Renal cortical epithelial cell (primary cell): ENCODE measurements around the gene DCAF15. TPM values are rescaled to one million over a fixed set of nuclear protein-coding genes. Genes with fewer than 3 reads are reported as not detected.
"Not testable (repeated sequence)": the region's sequence is repeated elsewhere in the genome, so short reads cannot be mapped to it uniquely, and the experiment has no call there.

Experiments used
- DNase-seq: peaks from one replicate; pipeline ENCODE4 v3.0.0-alpha.2; 2011; ENCODE audit warnings: low read depth
- total RNA-seq: library from RNA; depleted of rRNA; stranded (reverse); fragments of >200 nt; gene quantifications from 2 replicates; pipeline ENCODE4 v1.2.3, GENCODE V29; 2014

The DCAF15 gene
- total RNA-seq, 1 donor from 2014 or later: 15.0 TPM

DNA sequence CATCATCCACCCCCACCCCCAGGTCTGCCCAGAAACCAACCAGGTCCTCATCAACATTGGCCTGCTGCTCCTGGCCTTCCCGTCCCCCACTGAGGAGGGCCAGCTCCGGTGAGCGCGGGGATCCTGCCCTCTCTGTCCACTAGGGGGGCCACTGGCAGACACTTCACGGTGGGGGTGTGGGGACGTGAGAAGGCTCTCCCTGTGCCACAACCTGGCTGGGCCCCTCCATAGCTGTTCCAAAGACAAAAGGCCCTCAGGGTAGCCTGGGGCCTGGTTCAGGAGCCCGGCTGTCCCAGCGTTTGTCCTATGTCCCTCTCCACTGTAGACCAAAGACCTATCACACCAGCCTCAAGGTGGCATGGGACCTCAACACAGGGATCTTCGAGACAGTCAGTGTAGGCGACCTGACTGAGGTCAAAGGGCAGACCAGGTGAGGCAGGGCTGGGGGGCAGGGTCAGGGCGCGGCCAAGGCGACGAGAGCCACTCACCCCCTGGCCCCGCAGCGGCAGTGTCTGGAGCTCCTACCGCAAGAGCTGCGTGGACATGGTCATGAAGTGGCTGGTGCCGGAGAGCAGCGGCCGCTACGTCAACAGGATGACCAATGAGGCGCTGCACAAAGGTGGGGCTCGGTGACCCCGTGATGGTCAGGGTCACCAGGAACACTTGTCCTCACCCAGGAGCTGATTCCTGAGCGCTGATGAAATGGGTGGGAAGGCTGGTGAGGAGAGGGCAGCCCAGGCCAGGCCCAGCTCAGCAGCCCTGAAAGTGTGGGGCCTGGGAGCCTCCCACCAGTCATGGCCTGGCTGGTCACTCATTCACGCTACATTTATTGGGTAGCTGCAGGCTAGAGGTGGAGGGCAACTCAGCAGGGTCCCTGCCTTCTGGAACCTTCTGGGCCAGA, 7.9 kb downstream of the DCAF15 start:
- DNase-seq: no peak

DNA sequence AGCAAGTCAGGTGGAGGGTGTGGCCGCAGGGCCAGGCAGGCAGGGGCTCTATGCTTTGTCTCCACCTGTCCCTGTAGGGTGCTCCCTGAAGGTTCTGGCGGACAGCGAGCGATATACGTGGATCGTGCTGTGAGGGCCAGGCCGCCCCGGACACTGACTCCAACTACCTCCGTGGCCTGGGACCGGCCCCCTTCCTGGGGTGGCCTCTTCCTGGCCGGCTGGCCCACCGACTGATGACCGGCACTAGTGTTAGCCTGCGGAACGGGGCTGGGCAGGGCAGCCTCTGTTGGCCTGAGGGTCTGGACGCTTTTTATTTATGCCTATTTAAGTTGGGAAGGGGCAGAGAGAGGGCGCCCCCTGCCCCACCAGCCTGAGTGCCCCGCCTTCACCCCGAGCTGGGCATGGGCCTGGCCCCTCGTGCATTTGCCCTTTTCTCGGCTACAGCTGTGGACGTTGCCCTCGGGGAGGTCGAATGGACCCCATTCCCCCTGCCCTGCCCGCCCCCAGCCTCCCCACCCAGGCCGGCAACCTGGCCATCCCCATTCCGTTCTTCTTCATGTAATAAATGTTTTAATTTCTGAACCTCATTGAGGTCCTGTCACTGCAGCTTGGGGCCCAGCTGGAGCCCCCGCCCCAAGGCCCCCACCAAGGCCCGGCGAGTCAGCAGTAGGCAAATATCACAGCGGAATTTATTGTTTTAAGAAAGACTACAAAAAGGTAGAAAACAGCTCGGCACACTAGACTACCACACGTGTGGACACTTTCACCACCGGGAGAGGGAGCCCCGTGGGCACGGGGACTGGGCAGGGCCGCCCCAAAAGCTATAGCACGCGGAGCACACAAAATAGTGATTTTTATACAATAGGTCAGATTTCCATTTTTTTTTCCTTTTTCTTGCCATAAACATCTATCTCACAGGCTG, 8.8 kb downstream of the DCAF15 start:
- no peak for DNase-seq

DNA sequence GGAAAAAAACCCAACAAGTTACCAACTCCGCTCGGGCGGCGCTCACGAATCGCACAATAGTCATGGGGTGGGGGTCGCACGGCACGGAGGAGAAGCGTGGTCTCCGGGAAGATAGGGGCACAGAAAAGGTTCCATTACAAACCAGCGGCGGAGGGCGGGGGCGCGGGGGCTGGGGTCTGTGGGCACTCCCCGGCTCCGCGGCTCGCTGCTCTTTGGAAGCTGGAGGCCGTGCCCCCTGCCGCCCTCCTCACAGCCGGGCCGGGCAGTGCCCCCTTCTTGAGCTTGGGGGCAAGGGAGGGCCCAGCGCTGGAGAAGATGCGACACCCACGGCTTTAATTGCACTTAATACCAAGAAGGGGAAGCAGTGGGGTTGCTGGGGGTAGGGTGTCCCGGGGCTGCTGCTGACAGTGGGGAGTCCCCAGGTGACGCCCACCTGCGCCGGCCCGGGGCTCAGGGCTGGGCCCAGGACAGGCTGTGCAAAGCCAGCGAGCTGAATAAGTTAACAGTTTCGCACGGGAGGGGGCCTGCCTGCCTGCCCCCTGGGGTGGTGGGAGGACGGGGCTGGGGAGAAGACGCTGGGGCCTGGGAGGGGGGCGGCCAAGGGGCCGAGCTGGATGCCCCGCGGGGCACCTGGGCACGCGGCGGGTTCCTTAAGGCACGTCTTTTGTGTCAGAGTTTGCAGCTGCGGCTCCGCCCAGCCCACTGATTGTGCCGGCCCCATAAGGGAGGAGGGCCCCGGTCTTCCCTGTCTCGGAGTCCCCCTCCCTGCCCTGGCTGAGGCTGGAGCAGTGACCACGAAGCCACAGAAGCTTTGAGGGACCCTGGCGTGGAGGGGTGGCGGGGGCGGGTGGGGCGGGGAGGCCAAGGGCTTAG, 9.8 kb downstream of the DCAF15 start:
- DNase-seq: no peak

DNA sequence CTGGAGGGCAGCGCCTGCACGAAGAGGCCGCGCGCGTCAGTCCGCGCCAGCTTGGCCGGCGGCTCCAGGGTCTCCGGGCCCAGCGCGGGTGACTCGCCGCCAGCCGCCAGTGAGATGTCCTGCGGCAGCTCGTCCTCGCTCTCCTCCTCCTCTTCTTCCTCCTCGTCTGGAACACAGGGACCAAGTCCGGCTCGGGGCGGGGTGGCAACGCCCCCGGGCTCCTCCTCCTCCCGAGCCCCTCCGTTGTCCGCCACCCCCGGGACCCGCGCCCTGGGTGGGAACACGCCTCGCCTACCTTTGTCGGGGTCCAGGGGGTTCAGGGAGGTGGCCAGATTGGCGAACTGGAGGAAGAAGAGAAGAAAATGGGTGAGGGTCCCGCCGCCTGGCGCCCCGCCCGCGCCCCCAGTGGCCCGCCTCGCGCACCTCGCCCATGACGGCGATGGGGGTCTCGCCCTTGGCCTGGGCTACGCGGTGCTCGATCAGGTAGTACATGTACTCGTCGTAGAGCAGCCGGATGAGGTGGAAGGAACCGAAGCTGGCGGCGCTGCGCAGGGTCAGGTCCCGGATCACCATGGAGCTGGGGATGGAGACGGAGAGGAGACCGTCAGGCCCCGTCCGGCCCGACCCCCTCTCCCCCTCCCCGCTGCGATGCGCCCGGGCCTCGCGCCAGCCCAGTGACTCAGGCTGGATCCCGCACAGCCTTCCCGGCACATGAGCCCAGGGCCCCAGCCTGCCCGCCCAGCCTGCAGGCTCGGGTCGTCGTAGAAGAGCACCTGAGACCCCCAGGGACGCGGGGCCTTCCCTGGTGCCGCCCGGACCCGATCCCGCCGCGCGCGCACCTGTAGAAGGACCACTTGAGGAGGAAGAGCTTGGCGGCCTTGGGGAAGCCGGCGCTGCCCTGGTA, 10.6 kb downstream of the DCAF15 start:
- DNase-seq: no peak

DNA sequence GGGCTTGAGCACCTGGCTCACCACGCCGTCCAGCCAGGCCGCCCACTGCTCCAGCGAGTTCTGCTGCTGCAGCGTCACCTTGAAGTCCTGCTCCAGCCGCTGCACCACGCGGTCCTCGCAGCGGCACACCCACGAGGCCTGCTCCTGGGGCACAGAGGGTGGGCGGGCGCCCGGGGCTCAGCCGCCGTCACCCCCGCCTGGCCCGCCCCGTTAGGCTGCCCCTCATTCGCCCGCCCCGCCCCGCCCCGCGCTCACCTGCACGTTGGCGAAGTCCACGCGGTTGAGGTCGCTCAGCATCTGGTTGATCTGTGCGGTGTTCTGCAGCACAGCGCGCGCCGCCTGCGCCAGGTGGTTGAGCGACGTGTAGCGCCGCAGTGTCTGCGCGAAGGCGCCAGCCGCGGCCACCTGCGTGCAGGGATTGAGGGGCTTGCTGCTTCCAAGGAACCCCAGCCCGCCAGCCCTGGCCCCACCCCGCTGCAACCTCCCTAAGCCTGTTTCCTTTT, 11.3 kb downstream of the DCAF15 start:
- no peak for DNase-seq

DNA sequence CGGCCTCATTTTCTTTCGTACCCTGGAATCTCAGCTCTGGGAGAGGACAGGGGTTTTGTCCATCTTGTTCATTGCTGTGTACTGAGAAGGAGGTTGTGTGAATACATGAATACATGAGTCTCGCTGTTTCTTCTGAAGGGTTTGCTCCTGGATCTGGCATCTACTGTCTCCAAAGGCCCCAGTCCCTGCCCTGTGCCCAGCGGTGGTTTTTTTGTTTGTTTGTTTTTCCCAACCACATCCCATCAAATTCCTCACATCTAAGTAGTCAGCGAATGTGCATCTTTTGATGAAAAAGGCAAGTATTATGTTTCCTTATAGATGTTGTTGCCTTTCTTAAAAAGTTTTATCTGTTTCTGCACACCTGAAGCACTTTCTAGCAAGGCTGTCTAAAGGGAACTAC, 12.5 kb downstream of the DCAF15 start:
- no peak for DNase-seq

DNA sequence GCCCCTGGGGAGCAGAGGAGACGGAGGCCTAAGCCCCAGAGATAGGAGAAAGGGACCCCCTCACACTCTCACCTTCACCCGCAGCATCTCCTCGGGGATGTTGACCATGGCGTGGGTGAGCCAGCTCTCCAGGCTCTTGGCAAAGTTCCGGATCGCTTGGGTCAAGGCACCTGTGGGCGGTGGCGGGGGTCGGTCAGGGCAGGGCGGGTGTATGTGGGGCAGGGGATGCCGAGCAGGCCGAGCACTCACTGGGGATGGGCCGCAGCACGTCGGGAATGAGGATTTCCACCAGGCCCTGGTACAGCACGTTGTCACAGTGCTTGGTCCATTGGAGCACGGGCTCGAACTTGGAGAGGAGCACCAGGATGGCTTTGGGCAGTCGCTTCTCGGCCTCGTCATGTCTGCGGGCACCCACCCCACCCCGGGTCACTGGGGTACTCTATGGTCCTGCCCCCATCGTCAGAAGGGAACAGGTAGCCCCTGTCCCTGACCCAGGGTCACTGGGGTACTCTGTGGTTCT, 13.1 kb downstream of the DCAF15 start:
- DNase-seq: no peak

DNA sequence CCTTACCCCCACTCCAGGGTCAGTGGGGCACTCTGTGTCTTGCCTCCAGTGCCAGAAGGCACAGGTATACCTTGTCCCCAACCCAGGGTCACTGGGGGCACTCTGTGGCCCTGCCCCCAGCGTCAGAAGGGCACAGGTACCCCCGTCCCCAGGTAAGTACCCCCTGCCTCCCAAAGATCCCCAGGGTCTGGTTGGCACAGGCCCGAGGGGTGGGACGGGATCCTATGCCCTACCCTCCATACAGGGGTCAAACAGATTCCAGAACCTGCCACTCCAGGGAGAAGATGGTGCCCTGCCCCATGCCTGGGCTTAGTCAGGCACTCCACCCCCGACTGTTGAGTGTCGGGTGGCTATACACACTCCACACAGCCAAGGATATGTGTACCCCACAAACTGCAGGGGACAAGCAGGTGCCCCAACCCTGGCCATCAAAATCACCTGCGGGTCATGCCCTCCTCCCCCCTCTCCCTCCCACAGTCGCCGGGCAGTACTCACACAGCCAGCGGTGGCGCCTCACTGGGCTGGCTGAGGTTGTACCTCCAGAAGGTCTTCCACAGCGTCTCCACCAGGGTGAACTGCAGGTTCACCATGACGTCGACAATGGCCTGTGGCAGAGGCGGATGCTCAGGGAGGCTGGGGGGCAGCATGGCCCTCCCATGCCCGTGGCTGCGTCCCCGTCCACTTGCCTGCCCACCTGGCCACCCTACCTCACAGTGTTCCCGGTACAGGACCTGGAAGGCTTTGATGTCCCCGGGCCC, 13.8 kb downstream of the DCAF15 start:
- DNase-seq: no peak

DNA sequence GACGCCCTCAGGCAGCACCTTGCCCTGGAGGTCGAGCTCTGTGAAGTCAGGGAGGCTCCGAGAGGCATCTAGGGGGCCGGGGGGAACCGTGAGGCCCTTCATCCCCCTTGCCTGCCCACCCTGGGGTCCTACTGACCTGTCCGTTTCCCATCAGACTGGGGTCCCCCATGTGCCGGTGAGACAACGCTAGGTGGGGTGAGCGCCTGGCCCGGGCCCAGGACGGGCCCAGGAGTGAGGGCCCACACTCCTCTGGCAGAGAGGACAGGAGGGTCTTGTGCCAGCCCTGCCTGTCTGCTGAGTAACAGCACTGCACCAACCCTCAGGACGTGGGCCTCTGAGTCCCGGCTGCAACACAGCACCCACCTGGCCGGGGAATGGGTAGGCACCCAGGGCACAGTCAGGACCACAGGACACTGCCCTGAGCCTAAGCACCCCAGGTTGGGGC, 14.4 kb downstream of the DCAF15 start:
- no peak for DNase-seq

DNA sequence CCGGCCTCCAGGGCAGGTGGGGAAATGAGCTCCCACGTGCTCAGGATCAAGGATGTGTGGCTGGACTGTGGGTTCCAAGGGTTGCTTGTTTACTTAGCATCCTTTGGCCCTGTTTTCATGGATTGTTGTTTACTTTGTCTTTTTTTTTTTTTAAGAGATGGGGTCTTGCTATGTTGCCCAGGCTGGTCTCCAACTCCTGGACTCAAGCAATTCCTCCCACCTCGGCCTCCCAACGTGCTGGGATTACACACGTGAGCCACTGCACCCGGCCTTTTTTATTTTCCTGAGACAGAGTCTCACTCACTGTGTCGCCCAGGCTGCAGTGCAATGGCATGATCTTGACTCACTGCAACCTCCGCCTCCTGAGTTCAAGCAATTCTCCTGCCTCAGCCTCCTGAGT, 14.9 kb downstream of the DCAF15 start:
- not testable (repeated sequence) for DNase-seq

DNA sequence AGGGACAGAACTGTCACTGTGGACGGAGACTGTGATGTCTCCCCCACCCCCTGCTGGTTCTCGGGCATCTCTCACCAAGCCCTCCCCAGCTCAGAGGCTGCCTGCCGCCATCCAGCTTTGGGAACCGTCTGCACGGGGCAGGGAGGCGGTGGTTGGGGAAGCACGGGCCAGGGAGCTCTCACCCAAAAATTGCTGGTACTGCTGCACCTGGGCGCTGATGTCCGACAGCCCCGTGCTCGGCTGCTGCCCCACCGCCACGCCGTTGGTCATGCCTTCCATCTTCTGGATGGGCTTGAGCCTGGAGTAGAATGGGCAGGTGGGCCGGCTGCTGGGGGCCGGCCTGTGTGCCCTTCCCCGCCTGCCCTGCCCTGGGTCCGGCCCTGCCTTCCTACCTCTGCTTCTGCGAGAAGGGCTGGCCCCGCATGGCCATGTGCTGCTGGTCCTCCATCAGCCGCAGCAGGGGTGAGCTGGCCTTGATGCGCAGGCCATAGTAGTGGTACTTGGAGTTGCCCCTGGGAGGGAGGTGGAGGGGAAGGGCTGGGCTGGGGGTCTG, 16.1 kb downstream of the DCAF15 start:
- DNase-seq: no peak

DNA sequence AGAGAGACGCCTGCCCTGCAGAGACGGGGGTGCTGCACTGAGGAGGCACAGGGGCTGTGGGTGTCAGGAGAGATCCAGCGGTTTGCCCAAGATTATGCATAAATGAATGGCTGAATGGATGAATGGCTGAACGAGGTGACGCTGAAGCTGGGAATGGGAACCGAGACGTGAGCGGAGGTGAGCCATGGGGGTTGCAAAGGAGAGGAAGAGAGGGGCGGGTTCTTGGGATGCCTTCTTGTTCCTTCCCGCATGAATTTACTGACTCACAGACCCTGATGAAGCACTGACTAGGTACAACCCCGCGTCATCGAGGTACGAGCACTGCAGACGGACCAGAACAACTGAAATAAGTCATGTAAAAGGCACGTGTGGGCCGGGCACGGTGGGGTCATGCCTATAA, 16.7 kb downstream of the DCAF15 start:
- no peak for DNase-seq

DNA sequence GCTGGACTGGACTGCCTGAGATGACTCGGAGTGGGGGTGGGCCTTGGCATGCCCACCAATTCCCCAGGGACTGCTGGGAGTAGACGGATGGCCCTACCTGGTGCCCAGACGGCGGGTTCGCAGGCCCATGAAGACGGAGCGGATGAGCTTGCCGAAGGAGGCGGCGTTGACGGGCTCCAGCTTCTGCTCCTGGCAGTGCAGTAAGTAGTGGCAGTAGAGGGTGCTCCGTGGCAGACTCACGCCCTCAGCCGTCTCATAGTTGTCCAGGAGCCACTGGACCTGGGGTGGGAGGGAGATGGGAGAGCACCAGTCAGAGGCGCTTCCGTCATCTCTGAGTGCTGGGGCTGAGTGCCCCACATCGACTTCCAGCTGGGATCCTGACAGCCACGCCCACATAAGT, 17.6 kb downstream of the DCAF15 start:
- no peak for DNase-seq

DNA sequence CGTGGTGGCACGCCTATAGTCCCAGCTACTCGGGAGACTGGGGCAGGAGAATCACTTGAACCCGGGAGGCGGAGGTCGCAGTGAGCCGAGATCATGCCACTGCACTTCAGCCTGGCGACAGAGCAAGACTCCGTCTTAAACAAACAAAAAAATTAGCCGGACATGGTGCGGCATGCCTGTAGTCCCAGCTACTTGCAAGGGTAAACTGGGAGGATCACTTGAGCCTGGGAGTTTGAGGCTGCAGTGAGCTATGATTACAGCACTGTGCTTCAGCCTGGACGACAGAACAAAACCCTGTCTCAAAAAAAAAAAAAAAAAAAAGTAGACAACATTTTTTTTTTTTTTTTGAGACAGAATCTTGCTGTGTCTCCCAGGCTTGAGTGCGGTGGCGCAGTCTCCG, 19.6 kb downstream of the DCAF15 start:
- DNase-seq: not testable (repeated sequence)

DNA sequence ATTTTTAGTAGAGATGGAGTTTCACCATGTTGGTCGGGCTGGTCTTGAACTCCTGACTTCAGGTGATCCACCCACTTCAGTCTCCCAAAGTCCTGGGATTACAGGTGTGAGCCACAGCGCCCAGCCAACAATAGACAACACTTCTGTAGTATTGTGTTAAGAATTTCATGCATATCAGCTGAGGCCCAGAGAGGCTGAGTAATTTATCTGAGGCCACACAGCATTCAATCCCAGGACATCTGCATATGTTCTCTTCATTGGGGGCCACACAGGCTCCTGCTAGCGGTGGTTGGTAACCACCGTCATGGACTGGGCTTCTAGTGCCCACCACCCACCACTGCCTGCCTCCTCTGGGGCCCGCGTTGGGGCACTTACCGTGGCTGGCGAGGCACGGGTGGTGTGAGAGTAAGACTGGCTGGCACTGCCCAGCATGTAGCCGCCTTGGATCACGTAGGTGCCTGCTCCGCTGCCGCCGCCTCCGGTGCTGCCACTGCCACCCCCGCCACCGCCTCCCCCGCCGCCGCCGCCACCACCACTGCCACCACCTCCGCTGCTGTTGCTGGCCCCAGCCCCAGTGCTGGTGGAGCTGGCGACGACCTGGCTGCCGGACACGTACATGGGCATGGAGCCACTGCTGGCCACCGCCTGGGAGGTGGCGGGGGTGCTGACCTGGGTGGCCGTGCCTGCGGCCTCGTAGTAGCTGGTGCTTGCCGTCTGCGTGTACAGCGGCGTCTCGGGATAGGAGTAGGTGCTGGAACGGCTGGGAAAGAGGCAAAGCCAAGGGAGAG, 20.3 kb downstream of the DCAF15 start:
- DNase-seq: no peak

DNA sequence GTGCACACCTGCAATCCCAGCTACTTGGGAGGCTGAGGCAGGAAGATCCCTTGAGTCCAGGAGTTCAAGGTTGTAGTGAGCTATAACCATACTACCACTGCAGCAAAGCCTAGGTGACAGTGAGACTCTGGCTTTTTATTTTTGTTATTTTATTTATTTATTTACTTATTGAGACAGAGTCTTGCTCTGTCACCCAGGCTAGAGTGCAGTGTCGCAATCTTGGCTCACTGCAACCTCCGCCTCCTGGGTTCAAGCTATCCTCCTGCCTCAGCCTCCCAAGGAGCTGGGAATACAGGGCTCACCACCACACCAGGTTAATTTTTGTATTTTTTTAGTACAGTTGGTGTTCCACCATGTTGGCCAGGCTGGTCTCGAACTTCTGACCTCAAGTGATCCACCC, 21.2 kb downstream of the DCAF15 start:
- DNase-seq: not testable (repeated sequence)

DNA sequence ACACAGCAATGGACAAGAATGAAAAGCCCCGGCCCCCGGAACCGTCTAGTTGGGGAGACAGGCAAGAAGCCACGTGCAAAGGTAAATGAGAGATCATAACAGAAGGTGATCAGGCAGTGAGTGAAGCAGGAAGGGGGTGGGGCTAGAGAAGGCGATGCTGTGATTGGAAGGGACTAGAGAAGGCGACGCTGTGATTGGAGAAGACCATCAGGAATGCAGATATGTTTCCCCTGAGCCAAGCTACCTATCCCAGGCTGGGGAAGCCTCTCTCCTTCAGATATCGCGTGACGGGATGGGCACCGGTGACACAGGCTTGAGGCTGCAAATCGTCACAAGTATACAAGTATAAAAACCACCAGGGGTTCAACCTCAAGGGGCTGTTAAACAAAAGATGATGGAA, 21.8 kb downstream of the DCAF15 start:
- DNase-seq: peak; percentile 58

DNA sequence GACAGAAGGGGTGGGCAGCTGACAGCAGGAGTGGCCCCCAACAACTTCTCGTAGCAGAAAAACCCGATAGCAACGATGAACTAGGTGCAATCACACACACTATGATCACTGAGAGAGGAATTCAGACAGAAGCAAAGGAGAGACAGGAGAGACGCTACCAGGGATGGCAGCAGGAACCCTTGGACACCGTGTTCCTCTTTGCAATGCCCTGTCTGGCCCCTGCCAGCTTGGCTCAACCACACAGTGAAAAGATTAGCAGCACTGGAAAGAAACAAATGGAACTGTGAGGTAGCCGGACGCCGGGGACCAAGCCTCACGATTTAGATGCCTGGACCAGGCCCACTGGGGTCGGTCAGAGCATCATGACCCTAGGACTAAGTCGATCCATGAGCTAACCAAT, 23.6 kb downstream of the DCAF15 start:
- DNase-seq: no peak
